Tibial artery (tissue), 4 donors: ENCODE results near the gene HDAC7.
A peak's percentile ranks its signal among the peaks of the same experiment; 100 is the strongest.

ENCODE experiments used
- DNase-seq, 2 donors: peaks; one replicate each; pipeline ENCODE4 v3.0.0-alpha.2; 2019
- H3K27ac ChIP-seq, 2 donors: fragments of 200-600 bp; sonication (generic) in 1 of 2; 1 replicate in 1 of 2; 2 replicates in 1 of 2; pipeline ENCODE4 v1.5.1; 2018 to 2019; ENCODE audit warnings: mild to moderate bottlenecking in 1 of 2
- H3K27me3 ChIP-seq, 2 donors: fragments of 200-600 bp; sonication (generic) in 1 of 2; one replicate each; pipeline versions ENCODE4 v1.5.1 to v1.6.0; 2016 to 2019
- H3K36me3 ChIP-seq, 3 donors: fragments of 200-600 bp; sonication (generic) in 2 of 3; one replicate each; pipeline ENCODE4 v1.5.1; 2016 to 2019; ENCODE audit warnings: mild to moderate bottlenecking in 2 of 3
- H3K4me1 ChIP-seq, 4 donors: fragments of 200-600 bp; sonication (generic) in 2 of 4; 1 replicate in 3 of 4; 2 replicates in 1 of 4; pipeline ENCODE4 v1.5.1; 2016 to 2019
- H3K4me3 ChIP-seq, 2 donors: fragments of 200-600 bp; sonication (generic) in 1 of 2; 1 replicate in 1 of 2; 2 replicates in 1 of 2; pipeline ENCODE4 v1.5.1; 2018 to 2019; ENCODE audit warnings: mild to moderate bottlenecking in 2 of 2
- H3K9me3 ChIP-seq, 3 donors: fragments of 200-600 bp; sonication (generic) in 1 of 3; one replicate each; pipeline ENCODE4 v1.5.1; 2016 to 2019
- CTCF ChIP-seq, 2 experiments: fragments of 200-600 bp in 1 of 2; fragments of 450-650 bp in 1 of 2; IDR thresholded peaks; one replicate each; pipeline ENCODE4 v1.5.1; 2017 to 2019; ENCODE audit warnings: antibody characterized with exemption in 2 of 2, mild to moderate bottlenecking in 1 of 2, moderate library complexity in 1 of 2
- intact Hi-C: fragments of 100-400 bp; cut with DNase I; formaldehyde crosslinking; loops from one replicate; pipeline ENCODE4 v1.15.0; 2023; ENCODE audit warnings: low total_unique reads

The HDAC7 gene

GRCh38 chr12:47798382-47798948, 21.2 kb downstream of the HDAC7 start:
- no peaks in the 10 kb centered on the region for H3K9me3 ChIP-seq
- no peaks in the 10 kb centered on the region for H3K27me3 ChIP-seq
- H3K4me3 ChIP-seq: no peak overlapping the region
- TF ChIP-seq CTCF (IDR thresholded peaks at IDR 0.05): no peak
- DNase-seq: no peak
- intact Hi-C loops: no loop called here
- H3K36me3 ChIP-seq: peaks cover 50 to 64% (median 55%) of the 10 kb centered on the region in 3 donors
- H3K27ac ChIP-seq: peak overlapping the region; percentile 66 to 99
- H3K4me1 ChIP-seq: peaks cover 0 to 57% (median 52%) of the 10 kb centered on the region in 4 donors

GRCh38 chr12:47797441-47797840, 22.3 kb downstream of the HDAC7 start:
- H3K27me3 ChIP-seq: no peaks in the 10 kb centered on the region
- no peak overlapping the region for H3K4me3 ChIP-seq
- intact Hi-C loops: no loop called here
- peak overlapping the region in 1 of 2 donors; percentile 66 for H3K27ac ChIP-seq
- no peaks in the 10 kb centered on the region for H3K9me3 ChIP-seq
- no peak for DNase-seq
- H3K4me1 ChIP-seq: peaks cover 0 to 47% (median 43%) of the 10 kb centered on the region in 4 donors
- H3K36me3 ChIP-seq: peaks cover 53 to 68% (median 64%) of the 10 kb centered on the region in 3 donors
- peak in 1 of 2 experiments; percentile 14 for TF ChIP-seq CTCF (IDR thresholded peaks at IDR 0.05)

- no peak for TF ChIP-seq CTCF (IDR thresholded peaks at IDR 0.05)
- Histone ChIP-seq H3K27ac (no peak overlapping the region), H3K4me3 (no peak overlapping the region), H3K4me1 (peaks cover 0 to 32% (median 28%) of the 10 kb centered on the region in 4 donors), H3K27me3 (no peaks in the 10 kb centered on the region), H3K9me3 (no peaks in the 10 kb centered on the region), H3K36me3 (peaks cover 65 to 83% (median 79%) of the 10 kb centered on the region in 3 donors)
- intact Hi-C loops: no loop called here
- DNase-seq: no peak
Measured at GRCh38 chr12:47795814-47796411, 23.8 kb downstream of the HDAC7 start.

- Histone ChIP-seq H3K36me3 (peaks cover 70 to 89% (median 85%) of the 10 kb centered on the region in 3 donors), H3K9me3 (no peaks in the 10 kb centered on the region), H3K27me3 (no peaks in the 10 kb centered on the region), H3K4me3 (no peak overlapping the region), H3K4me1 (peaks cover 0 to 25% (median 21%) of the 10 kb centered on the region in 4 donors), H3K27ac (peak overlapping the region in 1 of 2 donors; percentile 1)
- no peak for TF ChIP-seq CTCF (IDR thresholded peaks at IDR 0.05)
- intact Hi-C loops: no loop called here
- DNase-seq: no peak
Measured at GRCh38 chr12:47795121-47795813, 24.4 kb downstream of the HDAC7 start.

GRCh38 chr12:47794679-47795078, 25.0 kb downstream of the HDAC7 start:
- H3K4me1 ChIP-seq: peaks cover 0 to 19% (median 16%) of the 10 kb centered on the region in 4 donors
- H3K4me3 ChIP-seq: no peak overlapping the region
- no peaks in the 10 kb centered on the region for H3K9me3 ChIP-seq
- intact Hi-C loops: loop anchor here (5.0 kb wide), 1 partner anchor 38 kb away; no protein-coding TSS in a partner anchor
- no peak for TF ChIP-seq CTCF (IDR thresholded peaks at IDR 0.05)
- H3K27me3 ChIP-seq: no peaks in the 10 kb centered on the region
- peaks cover 75 to 95% (median 91%) of the 10 kb centered on the region in 3 donors for H3K36me3 ChIP-seq
- DNase-seq: no peak
- H3K27ac ChIP-seq: peak overlapping the region; percentile 5 to 44
